Measurements from ENCODE around the gene KHNYN.
A peak's percentile ranks its signal among the peaks of the same experiment; 100 is the strongest.

KHNYN gene

DNA sequence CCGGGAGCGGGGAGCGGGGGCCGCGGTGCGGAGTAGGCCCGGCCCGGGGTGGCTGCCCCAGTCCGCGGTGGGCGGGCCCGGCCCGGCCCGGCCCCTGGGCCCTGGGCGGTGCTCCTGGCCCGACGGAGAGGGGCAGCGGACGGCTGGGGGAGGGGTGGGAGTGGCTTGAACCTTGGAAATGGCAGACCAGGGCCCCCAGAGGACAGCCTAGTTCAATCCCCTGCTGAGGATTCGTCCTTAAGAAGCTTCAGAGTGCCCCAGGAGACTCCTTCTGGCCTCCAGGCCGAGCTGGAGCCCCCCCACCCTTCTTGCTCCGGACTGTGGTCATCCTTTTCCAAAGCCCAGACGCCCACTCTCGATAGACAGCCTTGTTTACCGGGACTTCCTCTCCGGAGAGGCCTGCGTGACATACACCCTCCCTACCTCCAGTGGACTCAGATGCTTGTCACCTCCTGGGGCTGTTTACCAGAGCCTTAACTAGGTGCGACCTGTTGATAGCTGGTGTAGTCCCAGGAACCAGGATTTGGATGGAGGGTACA is 458 bp downstream of the KHNYN start:
- TF ChIP-seq, protein P1, sequence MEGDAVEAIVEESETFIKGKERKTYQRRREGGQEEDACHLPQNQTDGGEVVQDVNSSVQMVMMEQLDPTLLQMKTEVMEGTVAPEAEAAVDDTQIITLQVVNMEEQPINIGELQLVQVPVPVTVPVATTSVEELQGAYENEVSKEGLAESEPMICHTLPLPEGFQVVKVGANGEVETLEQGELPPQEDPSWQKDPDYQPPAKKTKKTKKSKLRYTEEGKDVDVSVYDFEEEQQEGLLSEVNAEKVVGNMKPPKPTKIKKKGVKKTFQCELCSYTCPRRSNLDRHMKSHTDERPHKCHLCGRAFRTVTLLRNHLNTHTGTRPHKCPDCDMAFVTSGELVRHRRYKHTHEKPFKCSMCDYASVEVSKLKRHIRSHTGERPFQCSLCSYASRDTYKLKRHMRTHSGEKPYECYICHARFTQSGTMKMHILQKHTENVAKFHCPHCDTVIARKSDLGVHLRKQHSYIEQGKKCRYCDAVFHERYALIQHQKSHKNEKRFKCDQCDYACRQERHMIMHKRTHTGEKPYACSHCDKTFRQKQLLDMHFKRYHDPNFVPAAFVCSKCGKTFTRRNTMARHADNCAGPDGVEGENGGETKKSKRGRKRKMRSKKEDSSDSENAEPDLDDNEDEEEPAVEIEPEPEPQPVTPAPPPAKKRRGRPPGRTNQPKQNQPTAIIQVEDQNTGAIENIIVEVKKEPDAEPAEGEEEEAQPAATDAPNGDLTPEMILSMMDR (IDR thresholded peaks at IDR 0.05; ENCODE audit: borderline replicate concordance, extremely low read depth, low read length, poor library complexity, severe bottlenecking) = no peak
- no peak for TF ChIP-seq EZH2 (IDR thresholded peaks at IDR 0.05; ENCODE audit: borderline replicate concordance, low read depth, low read length, severe bottlenecking)
- DNase-seq (peak; percentile 39), ATAC-seq (ENCODE audit: insufficient read depth, low read depth) (no peak; the same call in 2 of the 3 replicates)
- Histone ChIP-seq H3K4me2 (ENCODE audit: insufficient read depth, low read length) (peak overlapping the region; percentile 97), H3K4me1 (ENCODE audit: insufficient read depth, low read length) (peaks cover 41% of the 10 kb centered on the region), H3K27ac (ENCODE audit: low read length) (peak overlapping the region; percentile 90), H3K9me3 (ENCODE audit: insufficient read depth, low read length, severe bottlenecking) (no peaks in the 10 kb centered on the region), H3K4me3 (ENCODE audit: low read depth in 1 of 2, low read length in 2 of 2) (peak overlapping the region; percentile 93 to 96; a peak in 3 of 4 replicates), H2AFZ (ENCODE audit: low read depth, low read length) (peak overlapping the region; percentile 97), H3K79me2 (ENCODE audit: insufficient read depth, low read length) (peaks cover 28% of the 10 kb centered on the region), H3K36me3 (ENCODE audit: insufficient read depth, low read length) (peaks cover 40% of the 10 kb centered on the region), H4K20me1 (ENCODE audit: insufficient read depth, low read length) (peaks cover 27% of the 10 kb centered on the region), H3K9ac (ENCODE audit: low read depth, low read length) (peak overlapping the region; percentile 94), H3K27me3 (ENCODE audit: insufficient read depth, low read length, poor library complexity) (no peaks in the 10 kb centered on the region)

- H3K79me2 ChIP-seq (ENCODE audit: insufficient read depth, low read length) = peaks cover 28% of the 10 kb centered on the region
- H3K36me3 ChIP-seq (ENCODE audit: insufficient read depth, low read length) = peaks cover 46% of the 10 kb centered on the region
- H3K27ac ChIP-seq (ENCODE audit: low read length) = peak overlapping the region; percentile 90
- H3K4me2 ChIP-seq (ENCODE audit: insufficient read depth, low read length) = peak overlapping the region; percentile 97
- no peak overlapping the region for H2AFZ ChIP-seq (ENCODE audit: low read depth, low read length)
- TF ChIP-seq, protein P1 (IDR thresholded peaks at IDR 0.05; ENCODE audit: borderline replicate concordance, extremely low read depth, low read length, poor library complexity, severe bottlenecking) = no peak
- TF ChIP-seq EZH2 (IDR thresholded peaks at IDR 0.05; ENCODE audit: borderline replicate concordance, low read depth, low read length, severe bottlenecking) = no peak
- peaks cover 36% of the 10 kb centered on the region for H3K4me1 ChIP-seq (ENCODE audit: insufficient read depth, low read length)
- no peaks in the 10 kb centered on the region for H3K9me3 ChIP-seq (ENCODE audit: insufficient read depth, low read length, severe bottlenecking)
- H3K27me3 ChIP-seq (ENCODE audit: insufficient read depth, low read length, poor library complexity) = no peaks in the 10 kb centered on the region
- ATAC-seq (ENCODE audit: insufficient read depth, low read depth) (no peak), DNase-seq (no peak)
- H3K4me3 ChIP-seq (ENCODE audit: low read depth in 1 of 2, low read length in 2 of 2) = peak overlapping the region; percentile 93 to 96; a peak in 3 of 4 replicates
- peaks cover 27% of the 10 kb centered on the region for H4K20me1 ChIP-seq (ENCODE audit: insufficient read depth, low read length)
- peak overlapping the region; percentile 94 for H3K9ac ChIP-seq (ENCODE audit: low read depth, low read length)
Measured at GRCh38 chr14:24430682-24431568, 1.2 kb downstream of the KHNYN start.

GRCh38 chr14:24431569-24432258 is 2.0 kb downstream of the KHNYN start:
- Histone ChIP-seq H3K79me2 (ENCODE audit: insufficient read depth, low read length) (peaks cover 28% of the 10 kb centered on the region), H3K27ac (ENCODE audit: low read length) (0 out of 2 replicates have a peak overlapping the region, but pooled peaks have one; percentile 90), H3K9ac (ENCODE audit: low read depth, low read length) (peak overlapping the region; percentile 94; the same call in 1 of the 2 replicates), H3K9me3 (ENCODE audit: insufficient read depth, low read length, severe bottlenecking) (no peaks in the 10 kb centered on the region), H3K4me2 (ENCODE audit: insufficient read depth, low read length) (peak overlapping the region; percentile 97), H3K4me1 (ENCODE audit: insufficient read depth, low read length) (peaks cover 41% of the 10 kb centered on the region), H3K36me3 (ENCODE audit: insufficient read depth, low read length) (peaks cover 54% of the 10 kb centered on the region), H2AFZ (ENCODE audit: low read depth, low read length) (no peak overlapping the region), H4K20me1 (ENCODE audit: insufficient read depth, low read length) (peaks cover 27% of the 10 kb centered on the region), H3K4me3 (ENCODE audit: low read depth in 1 of 2, low read length in 2 of 2) (peak overlapping the region in 1 of 2 experiments; percentile 93; a peak in 2 of 4 replicates), H3K27me3 (ENCODE audit: insufficient read depth, low read length, poor library complexity) (no peaks in the 10 kb centered on the region)
- DNase-seq (peak; percentile 90), ATAC-seq (ENCODE audit: insufficient read depth, low read depth) (peak; percentile 81)
- no peak for TF ChIP-seq EZH2 (IDR thresholded peaks at IDR 0.05; ENCODE audit: borderline replicate concordance, low read depth, low read length, severe bottlenecking)
- TF ChIP-seq, protein P1 (IDR thresholded peaks at IDR 0.05; ENCODE audit: borderline replicate concordance, extremely low read depth, low read length, poor library complexity, severe bottlenecking) = peak; percentile 96
